Activated T-cell treated with anti-CD3 and anti-CD28 coated beads for 48 hours (primary cell): ENCODE results near the gene TRAIP.
A peak's percentile ranks its signal among the peaks of the same experiment; 100 is the strongest.
"Not testable (repeated sequence)": the region's sequence is repeated elsewhere in the genome, so short reads cannot be mapped to it uniquely, and the experiment has no call there.

Experiments
- DNase-seq: peaks from one replicate; pipeline ENCODE4 v3.0.0-alpha.2; 2020; ENCODE audit warnings: low read depth

Gene TRAIP

DNA sequence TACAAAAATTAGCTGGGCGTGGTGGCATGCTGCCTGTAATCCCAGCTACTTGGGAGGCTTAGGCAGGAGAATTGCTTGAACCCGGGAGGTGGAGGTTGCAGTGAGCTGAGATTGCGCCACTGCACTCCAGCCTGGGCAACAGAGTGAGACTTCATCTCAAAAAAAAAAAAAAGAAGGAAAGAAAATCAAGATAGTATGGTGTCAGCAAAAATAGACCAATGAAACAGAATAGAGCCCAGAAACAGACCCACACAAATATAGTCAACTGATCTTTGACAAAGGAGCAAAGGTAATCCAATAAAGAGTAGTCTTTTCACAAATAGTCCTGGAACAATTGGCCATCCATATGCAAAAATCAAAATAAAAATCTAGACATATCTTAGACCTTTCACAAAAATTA lies 33.2 kb downstream of the TRAIP start:
- not testable (repeated sequence) for DNase-seq

- peak; percentile 15 for DNase-seq
Measured at GRCh38 chr3:49813497-49814174, 42.7 kb downstream of the TRAIP start, which contains the start of gene UBA7. Gene UBA7 (minus strand): TSS chr3:49813953. CDS start chr3:49813787, 166 bp downstream.

DNA sequence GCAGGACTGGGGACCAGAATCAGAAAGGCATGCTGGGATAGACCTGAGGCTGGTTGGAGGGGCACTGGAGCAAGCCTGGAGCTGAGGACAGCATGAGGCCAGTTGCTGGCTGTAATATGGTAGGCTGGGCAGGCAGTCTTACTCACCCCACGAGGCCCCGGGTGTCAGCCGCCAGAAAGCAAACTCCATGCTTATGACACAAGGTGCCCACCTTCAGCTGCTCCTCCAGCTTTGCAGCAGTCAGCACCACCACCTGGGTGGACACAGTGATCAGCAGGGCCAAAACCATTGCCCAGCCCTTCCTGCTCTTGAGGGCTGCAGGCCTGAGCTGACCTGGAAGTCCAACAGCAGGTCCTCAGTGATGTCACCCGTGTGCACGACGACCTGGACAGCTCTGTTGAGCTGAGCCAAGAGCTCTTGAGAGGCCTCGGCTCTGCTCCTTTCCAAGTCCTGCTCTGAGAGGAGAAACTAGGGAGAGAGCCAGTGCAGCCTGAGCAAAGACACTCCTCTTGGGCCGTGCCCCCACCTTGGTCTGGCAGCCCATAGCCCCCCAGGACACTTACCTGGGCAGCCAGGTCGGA lies 43.4 kb downstream of the TRAIP start:
- DNase-seq = no peak

GRCh38 chr3:49807431-49808114 lies 48.8 kb downstream of the TRAIP start:
- DNase-seq = no peak

DNA sequence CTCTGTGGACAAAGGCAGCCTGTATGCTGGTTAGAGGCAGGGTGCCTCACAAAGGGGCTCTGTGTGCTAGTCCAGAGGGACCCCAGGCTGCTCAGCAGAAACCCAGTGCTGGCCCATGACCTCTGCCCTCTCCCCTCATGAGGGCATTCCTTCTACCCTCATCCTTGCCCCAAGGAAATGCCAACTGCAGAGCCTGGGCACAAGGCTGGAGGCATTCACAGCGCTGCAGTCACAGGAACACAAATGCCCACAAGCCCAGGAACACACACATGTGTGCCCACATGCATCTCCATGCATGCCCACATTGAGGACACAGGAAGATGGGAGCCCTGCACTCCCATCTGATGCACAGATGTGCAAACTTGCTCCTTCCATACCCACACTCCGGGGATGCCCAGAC lies 49.5 kb downstream of the TRAIP start:
- DNase-seq = no peak

DNA sequence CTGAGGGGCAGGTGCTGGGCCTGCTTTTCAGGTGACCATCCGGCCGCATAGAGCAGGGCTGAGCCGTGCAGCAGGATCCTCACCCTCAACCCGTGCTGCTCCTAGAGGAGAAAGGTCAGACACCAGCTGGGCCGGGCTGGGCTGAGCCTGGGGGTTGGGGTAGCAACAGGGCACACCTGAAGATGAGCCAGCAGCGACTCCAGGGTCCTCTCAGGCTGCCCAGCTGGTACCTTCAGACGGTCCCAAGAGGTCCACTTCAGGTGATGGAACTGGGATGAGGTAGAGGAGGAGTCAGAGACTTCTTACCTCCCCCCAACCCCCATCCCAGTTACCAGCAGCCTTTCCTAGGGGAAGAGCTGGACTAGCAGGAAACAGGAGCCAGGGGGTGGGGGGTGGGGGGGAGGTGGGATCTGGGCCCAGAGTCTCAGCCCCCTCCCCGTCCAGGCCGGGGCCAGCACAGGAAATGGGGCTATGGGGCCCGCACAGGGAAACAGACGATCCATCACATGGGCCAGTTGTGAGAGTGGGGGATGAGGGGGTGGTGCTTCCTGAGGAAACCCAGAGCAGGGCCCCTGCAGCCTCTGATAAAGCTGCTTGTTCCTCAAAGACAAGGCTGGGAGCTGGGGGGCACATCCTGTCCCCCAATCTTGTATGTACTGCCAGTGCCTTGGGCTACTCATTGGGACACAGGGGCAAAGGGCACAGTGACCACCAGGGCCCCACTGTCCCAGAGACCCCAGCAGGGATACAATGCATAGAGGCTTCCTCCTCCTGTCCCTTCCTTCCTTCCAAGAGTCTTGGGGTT lies 50.3 kb downstream of the TRAIP start:
- DNase-seq = no peak

- DNase-seq = no peak
Measured at GRCh38 chr3:49805367-49805782, 51.0 kb downstream of the TRAIP start.

DNA sequence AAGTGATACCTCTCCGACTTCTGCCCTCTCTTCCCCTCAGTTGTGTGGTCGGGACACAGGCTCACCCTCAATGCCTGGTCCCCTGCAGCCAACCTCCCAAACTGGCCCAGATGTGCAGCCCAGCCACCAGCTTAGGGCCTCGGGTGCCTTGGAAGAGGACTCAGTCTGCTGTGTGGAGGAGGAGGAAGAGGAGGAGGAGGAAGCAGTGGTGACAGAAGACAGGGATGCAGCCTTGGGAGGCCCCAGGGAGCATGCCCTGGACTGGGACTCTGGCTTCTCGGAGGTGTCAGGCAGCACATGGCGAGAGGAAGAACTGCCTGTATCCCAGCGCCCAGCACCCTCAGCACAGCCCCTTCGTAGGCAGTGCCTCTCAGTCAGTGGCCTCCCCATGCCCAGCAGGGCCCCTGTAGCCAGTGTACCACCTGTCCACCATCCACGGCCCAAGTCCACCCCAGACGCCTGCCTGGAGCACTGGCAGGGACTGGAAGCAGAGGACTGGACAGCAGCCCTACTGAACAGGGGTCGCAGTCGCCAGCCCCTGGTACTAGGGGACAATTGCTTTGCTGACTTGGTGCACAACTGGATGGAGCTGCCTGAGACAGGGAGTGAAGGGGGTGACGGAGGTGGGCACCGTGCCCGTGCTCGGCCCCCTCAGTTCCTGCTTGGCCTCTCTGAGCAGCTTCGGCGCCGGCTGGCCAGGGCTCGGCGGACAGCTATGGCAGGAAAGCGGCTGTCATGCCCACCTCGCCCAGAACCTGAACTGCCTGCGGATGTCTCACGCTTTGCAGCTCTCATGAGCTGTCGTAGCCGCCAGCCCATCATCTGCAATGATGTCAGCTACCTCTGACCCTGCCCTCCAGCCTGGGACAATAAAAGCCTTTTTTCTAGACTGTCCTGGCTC lies 52.0 kb downstream of the TRAIP start:
- no peak for DNase-seq

DNA sequence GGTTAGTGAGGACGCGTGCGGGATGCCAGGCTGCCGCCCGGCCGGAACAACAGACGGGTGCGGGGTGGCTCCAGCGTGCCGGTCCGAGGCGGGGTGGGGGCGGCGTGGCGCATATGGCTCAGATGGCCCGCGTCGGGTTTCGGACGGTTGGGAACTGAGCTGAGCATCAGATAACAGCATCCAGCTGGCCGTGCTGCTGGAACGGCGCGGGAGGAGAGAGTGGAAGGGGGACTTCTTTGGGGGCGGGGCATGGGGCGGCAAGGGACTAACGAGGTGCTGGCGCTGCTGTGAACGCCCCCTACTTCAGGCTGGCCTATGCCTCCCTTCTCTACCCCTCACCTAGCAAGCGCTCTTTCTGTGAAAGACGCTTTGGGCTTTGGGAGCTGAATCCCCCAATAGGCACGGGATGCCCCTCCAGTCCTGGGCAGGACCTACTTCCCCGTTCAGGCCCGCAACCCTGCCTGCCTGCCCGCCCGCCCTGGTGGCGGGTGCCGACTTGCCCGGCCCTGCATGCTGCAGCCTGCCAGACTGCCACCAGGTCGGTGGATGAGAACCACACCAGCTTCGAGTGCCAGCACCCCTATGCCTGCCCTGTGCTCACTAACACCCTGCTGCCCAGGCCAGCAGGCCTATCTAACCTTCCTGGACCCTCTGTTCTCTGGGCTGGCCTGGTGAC lies 52.8 kb downstream of the TRAIP start:
- no peak for DNase-seq

GRCh38 chr3:49802719-49803464 lies 53.5 kb downstream of the TRAIP start, which contains the start of gene INKA1:
Gene INKA1 (plus strand): TSS chr3:49803261. CDS start chr3:49803393, 132 bp downstream.
- peak; percentile 83 for DNase-seq

- no peak for DNase-seq
Measured at GRCh38 chr3:49801160-49801559, 55.2 kb downstream of the TRAIP start.

- no peak for DNase-seq
Measured at GRCh38 chr3:49799761-49800160, 56.6 kb downstream of the TRAIP start, which contains the start of gene CDHR4. Gene CDHR4 (minus strand): TSS chr3:49799873. CDS start chr3:49799812, 61 bp downstream.

- no peak for DNase-seq
Measured at GRCh38 chr3:49799105-49799504, 57.3 kb downstream of the TRAIP start.

DNA sequence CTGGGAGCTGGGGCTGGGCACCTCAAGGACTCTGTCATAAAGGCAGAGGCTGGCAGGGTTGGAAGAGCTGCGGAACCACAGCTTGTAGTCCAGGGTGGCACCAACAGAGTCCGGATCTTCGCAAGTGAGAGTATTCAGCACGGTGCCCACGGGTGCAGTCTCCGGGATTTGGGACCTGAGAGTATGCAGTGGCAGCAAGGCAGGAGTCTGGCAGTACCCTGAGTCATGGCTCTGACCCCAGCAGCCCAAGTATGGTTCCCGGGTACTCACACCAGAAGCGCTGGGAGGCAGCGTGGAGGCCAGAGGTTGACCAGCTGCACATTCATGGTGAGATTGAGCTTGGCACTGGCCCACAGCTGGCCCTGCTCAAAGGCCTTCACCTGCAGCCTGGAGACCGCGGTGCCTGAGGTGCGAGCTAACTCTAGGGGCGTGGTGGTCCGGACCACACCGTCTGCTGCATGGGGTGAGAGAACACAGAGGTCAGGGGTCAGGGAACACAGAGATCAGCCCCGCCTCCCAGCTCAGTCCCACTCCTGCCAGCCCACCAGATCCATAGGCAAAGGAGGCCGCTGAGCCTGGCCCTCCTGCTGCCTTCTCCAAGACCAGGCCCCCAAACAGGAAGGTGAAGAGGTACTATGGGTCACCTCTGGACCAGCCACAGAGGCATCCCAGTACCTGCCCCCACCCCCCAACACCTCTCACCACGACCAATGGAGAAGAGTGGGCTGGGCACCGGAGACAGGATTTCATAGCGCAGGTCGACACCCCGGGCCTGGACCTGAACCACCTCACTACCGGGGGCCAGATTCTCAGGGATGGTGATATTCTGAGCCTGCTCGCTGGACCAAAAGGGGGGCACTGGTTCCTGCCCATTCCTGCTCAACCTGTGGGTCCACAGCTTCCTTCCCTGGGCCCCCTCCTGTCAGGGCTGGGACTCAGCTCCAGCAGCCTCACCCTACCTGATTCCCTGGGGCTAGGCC lies 61.1 kb downstream of the TRAIP start:
- DNase-seq = no peak

GRCh38 chr3:49794431-49794830 lies 61.9 kb downstream of the TRAIP start:
- no peak for DNase-seq

- no peak for DNase-seq
Measured at GRCh38 chr3:49793486-49794085, 62.8 kb downstream of the TRAIP start.

DNA sequence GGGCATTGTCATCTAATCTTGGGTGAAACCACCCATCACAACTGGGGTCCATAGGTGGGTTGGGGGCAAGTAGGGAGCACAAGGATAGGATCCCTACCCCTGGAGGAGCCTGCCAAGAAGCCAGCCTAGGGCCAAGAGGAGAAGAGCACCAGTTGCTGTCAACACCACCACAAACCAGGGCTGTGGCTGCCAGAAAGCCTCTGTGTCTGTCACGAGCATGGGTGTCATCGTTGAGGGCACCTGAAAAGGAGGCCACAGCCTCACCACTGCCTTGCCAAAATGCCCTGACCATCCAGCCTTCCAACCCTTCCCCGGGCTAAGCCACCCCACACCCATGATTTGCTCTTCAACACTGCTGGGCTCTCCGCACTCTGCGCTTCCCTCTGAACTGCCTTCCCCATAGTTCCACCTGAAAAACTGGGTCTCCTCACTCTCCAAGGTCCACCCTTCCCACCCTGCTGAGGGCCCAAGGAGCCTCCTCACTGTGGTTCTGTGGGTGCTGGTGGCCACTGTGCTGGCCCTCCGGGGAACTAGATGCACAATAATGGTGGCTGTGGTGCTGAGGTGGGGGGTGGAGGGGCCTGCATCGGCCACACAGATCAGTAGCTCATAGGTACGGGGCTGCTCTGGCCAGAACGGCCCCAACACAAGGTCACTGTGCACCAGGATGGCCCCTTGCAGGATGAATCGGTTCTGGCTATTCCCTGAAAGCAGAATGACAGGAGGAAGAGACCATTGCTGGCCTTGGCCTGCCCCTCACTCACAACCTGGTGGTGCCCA lies 63.8 kb downstream of the TRAIP start:
- DNase-seq = no peak
